AG08396 (cell line): ENCODE data around the gene ATG4B.
"Not testable (repeated sequence)": the region's sequence is repeated elsewhere in the genome, so short reads cannot be mapped to it uniquely, and the experiment has no call there.

Experiments used
- DNase-seq: peaks from one replicate; pipeline ENCODE4 v3.0.0; 2012; ENCODE audit warnings: low spot score, mixed read lengths

ATG4B gene

DNA sequence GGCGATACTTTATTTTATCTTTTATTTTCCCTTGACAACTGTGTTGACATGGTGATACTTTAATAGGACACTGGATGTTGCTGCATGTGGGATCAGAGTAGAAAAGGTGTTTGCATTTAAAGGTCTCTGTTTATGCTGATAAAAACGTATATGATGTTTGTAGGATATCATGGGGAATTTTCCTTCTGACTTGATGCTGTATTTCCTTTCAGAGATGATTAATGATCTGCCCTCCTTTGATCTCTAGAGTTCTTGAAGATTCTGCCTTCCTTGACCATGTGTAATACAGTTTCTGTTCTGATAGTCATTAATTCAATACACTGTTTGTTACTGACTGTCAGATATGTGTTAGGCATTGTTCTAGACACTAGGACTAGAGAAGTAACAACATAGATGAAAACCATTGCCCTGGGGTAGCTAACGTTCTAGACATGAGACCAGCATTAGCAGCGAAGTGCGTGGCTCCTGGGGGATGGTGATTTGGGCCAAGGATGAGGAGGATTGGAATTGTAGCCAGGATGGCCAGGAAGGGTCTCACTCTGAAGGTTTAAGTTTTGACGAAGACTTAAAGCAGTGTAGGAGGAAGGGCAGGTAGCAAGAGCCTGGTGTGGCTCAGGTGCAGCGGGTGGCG lies 2.8 kb downstream of the ATG4B start:
- no peak for DNase-seq

DNA sequence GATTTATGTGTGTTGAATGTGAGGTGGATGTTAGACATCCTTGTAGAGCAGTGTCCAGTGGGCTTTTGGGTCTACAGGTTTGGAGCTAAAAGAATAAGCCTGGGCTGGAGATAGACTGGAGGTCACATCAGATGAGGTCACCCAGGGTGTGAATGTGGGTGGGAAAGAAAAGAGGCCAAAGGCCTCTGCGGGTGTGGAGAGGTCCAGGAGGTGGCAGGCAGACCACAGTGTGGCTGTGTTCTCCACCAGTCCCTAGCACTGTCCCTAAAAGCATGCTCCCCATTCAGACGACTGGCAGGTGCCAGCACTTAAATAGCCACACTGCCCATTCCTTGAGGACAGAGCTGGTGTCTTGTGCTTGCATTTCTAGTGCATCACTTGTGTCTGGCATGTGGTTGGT lies 4.1 kb downstream of the ATG4B start:
- DNase-seq = no peak

DNA sequence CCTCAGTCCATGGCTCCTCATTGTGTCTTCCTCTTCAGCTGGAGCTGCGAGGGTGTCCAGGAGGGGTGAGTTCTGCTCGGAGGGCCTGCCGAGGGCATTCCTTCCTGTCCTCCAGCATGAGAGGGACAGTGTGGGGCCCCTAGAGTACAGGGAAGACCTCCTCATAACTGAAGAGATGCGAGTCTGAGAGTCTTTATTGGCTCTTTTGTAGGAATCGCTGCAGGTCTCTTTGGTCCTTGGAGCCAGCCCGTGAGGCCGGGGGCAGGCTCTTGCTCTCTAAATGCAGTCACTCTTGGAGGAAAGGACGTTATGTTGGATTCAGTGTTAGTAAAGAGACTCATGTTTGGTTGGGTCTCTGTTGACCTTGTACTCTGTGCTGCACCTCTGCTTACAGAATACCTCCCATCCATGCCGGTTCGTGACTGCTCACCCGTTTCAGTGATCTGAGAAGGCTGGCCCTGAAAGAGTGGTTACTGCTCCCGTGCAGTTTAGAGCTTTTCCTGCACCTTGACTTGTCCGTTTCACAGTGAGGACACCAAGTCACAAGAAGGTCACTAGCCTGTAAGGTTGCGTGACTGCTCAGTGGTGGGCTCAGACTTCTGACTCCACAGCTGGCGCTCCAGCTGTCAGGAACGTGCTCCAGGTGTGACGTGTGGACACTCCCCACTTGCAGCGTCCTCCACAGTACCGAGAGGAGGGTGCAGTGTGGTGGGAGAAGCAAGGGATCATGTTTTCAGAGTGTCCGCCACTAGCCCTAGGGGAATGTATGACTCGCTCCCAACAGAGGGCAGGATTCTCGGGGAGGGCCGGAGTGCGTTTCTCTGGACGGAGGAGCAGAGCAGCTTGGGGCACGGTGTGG lies 7.8 kb downstream of the ATG4B start:
- no peak for DNase-seq

GRCh38 chr2:241645915-241646645 lies 8.6 kb downstream of the ATG4B start:
- no peak for DNase-seq

GRCh38 chr2:241648453-241648852 lies 11.0 kb downstream of the ATG4B start:
- no peak for DNase-seq

- no peak for DNase-seq
These were observed 11.9 kb downstream of the ATG4B start for GRCh38 chr2:241649404-241649803.

GRCh38 chr2:241649927-241650326 lies 12.4 kb downstream of the ATG4B start:
- no peak for DNase-seq

DNA sequence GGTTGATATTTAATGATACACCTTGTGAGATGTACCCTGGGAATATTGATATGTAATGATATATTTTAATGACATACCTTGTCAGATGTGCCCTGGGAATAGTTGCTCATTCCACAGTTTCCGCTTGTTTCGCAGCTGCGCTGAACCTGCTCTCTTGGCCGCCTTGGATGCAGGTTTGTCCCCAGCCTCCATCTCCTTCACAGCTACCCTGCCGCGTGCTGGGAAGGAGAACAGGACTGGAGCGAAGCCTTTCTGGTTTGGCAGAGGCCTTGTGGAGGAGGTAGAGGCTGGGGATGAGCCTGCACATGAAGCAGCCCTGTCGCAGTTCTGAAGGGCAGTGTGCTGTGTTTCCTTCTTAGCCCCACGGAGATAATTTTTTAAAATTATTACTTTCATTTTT lies 14.6 kb downstream of the ATG4B start:
- no peak for DNase-seq

DNA sequence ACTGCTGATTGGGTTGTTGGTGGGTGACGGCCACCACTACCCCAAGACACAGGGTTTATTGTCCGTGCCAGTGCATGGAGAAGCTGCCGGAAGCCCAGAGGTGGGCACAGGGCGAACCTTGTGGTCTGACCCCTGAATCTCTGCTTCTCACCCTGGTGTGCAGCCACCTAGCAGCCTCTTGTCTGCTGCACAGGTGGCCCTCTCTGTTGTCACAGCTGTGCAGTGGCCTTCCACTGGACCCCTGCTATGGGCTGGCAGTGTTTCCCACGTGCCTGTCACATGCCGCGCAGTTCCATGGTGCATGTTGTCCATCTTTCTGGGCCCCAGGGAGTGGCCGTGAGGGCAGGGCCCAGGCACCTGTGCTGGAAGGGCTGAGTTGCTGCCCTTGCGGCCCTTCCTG lies 15.2 kb downstream of the ATG4B start:
- DNase-seq = no peak

GRCh38 chr2:241653210-241653750 lies 15.8 kb downstream of the ATG4B start:
- no peak for DNase-seq

DNA sequence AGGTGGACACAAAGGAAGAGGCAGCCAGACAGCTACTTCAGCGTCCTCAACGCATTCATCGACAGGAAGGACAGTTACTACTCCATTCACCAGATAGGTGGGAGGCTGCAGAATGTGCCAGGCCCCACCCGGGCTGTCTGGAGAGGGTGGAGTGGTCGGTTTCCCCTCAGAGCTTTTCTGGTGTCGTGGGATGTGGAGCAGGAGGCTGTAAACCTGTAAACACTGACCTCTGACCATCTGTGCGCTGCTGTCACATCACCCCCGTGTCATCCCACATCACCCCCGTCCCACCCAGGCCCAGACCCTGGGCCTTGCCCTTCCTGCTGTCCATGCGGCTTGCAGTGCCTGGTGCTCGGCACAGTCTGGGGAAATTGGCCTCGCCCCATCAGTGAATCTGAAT lies 17.1 kb downstream of the ATG4B start:
- DNase-seq = no peak

GRCh38 chr2:241655516-241656189 lies 18.2 kb downstream of the ATG4B start:
- DNase-seq = no peak

- DNase-seq = no peak
These were observed 18.8 kb downstream of the ATG4B start for GRCh38 chr2:241656190-241656741.

GRCh38 chr2:241657786-241658254 lies 20.3 kb downstream of the ATG4B start:
- DNase-seq = no peak

GRCh38 chr2:241658296-241658695 lies 20.8 kb downstream of the ATG4B start:
- no peak for DNase-seq

GRCh38 chr2:241659150-241659739 lies 21.8 kb downstream of the ATG4B start:
- peak; percentile 65 for DNase-seq

- DNase-seq = no peak
These were observed 23.2 kb downstream of the ATG4B start for GRCh38 chr2:241660593-241661213.

DNA sequence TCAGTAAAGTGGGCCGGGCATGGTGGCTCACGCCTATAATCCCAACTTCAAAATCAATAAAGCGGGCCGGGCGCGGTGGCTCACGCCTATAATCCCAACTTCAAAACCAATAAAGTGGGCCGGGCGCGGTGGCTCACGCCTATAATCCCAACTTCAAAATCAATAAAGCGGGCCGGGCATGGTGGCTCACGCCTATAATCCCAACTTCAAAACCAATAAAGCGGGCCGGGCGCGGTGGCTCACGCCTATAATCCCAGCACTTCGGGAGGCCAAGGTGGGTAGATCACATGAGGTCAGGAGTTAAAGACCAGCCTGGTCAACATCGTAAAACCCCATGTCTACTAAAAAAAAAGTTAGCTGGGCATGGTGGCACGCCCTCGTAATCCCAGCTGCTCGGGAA lies 25.2 kb downstream of the ATG4B start:
- not testable (repeated sequence) for DNase-seq

DNA sequence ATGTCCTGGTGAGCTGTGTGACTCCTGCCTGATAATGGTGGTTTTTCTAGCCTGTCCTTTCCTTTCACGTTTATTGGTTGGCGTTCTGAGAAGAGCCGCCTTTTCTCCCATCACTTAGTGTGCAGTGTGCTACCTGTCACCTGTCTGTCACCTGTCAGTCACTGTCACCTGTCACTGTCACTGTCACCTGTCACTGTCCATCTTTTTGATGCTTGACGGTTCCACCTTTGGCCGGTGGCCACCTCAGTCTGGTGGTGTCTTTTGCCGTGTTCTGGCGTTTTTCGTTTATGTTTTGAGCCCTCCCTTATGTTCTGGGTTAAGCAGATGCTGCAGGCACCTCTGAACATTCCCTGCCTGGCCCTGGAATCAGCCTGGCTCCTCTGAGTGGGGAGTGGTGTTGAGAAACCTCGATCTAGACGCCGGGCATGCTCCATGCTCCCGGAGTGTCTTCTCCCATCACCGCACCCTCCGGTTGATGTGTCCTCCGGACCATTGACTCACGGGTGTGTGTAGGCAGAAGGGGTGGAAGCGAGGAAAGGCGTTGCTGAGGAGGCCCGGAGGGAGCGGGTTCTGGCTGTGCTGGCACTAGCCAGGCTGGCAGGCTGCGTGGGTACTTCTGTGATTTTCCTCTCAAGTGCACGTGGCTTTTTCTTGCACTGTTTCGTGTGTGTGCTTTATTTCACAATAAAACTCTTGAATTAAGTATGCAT lies 28.4 kb downstream of the ATG4B start:
- DNase-seq = no peak
